GM19035 (cell line): Measurements from ENCODE around the gene CTNNA3.

Experiments
- ATAC-seq: cut with Tn5 transposase; IDR thresholded peaks from one replicate; pipeline ENCODE4 v1.9.1; 2021; ENCODE audit not compliant: unreplicated experiment

The CTNNA3 gene

DNA sequence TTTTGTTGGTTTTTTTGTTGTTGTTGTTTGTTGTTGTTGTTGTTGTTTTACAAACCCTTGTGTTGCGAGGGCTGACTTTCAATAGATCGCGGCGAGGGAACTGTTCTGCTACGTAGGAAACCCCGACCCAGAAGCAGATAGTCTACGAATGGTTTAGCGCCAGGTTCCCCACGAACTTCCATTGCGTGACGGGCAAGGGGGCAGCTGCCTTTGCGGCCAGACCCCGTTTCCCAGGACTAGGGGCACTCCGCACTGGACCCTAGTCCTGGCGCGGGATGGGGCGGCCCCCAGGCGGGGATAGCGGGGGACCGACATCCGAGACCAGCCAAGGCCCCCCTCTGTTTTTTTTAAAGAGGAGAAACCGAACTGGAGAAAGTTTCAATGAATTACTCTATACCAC is 650.6 kb downstream of the CTNNA3 start:
- no peak for ATAC-seq

DNA sequence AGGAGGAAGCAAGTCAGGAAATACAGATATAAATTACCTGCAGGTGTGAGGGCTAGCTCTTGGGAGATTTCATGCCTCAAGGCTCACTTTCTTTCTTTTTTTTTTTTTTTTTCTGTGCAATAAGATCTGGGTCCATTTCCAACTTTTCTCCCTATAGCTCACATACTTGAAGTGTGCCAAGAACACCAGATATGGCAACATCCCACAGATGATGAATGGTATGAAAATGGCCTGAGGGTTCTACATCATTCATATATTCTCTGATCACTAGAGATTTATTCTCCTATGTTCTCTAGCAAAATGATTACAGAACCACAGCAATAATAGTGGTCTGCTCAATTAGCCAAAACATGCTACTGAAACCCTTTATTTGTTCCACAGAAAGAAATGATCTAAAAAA is 653.0 kb downstream of the CTNNA3 start:
- ATAC-seq = no peak

DNA sequence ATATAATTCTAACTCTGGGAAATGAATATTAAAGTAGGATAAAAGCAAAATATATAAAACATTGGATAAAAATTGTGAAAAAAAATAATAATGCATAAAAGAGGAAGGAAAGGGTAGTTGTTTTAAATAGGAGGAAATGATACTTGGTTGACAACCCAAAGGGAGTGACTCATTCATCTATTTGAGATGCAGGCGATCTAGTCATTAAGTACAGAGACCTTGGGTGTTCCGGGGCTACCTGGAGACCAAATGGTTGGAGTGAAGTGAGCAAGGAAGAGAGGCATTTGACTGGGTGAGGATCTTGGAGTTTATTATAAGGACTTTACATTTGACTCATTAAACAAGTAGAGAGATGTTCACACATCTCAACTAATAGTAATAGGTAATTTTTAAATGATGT is 659.2 kb downstream of the CTNNA3 start:
- no peak for ATAC-seq

DNA sequence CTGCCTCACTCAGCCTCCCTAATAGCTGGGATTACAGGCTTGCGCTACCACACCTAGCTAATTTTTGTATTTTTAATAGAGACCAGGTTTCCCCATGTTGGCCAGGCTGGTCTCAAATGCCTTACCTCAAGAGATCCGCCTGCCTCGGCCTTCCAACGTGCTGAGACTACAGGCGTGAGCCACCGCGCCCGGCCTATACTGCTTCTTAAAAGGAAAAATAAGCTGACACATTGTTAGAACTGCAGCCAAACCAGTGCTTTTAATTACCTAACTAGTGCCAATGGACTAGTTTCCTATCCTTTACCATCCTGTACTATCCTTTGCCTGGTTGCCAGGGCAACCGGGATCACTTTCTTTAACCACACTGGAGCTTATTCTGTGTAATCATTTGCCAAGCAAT is 662.1 kb downstream of the CTNNA3 start:
- ATAC-seq = no peak

DNA sequence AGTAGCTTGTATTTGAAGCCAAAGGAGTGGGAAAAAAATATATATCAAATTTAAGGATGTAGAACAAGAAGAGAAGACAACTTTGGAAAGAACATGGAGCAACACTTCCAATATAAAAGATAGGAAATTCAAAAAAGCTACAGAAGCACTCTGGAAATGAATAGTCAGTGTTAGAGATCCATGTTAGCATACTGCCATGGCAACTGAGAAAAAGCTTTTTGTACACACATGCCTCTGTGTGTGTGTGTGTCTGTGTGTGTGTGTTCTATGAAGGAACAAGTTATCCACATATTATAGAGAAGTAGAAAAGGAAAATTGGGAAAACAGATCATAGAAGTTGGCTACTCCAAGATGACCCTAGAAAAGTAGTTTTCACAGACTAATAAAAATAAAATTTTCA is 673.9 kb downstream of the CTNNA3 start:
- no peak for ATAC-seq

DNA sequence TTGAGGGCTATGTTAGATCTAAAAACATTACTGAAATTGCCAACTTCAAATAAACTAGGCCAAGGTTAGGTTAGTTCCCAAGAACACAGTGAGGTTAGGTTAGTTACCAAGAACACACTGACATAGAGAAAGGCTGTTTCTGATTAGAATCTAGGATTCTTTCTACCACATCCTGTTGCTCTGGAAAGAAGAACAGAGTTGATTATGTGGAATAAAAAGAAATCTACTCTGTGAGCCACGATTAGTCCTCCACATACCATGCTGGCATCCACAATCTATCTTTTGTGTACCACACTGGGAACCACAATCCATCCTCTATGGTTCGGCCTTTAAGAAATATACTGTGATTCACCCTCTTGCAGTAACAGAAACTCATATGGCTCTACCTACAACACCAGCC is 678.8 kb downstream of the CTNNA3 start:
- no peak for ATAC-seq

DNA sequence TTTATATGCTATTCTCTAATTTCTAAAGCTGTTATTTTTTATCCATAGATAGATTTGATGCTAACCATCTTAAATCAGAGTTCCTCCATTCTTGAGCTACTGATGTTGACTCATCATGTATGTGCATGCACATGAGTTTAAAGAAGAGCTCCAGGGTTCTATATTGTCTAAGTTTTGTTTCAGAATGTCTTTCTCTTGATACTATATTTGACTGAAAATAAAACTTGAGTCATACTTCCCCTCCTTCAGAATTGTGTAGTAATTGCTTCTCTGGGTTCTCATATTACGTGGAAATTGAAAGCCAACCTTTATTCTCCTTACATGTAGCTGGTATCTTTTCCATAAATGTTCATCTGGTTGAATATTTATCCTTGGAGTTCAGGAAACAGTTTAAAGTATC is 680.8 kb downstream of the CTNNA3 start:
- ATAC-seq = no peak

DNA sequence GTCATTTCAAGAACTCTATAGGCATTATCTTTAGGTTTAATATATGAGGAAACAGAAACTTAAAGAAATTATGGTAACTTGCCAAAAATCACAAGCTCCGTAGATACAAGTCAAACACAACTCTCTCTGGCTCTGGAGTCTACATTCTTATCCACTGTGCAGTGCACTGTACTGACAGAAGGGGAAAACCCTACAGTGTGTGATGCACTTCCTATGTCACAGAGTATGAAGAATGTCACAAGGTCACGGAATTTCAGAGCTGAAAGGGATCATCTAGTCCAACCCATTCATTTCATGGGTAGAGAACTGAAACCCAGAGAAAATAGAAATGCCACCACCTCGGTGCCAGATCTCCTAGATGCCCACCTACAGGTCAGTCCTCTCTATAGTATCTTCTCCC is 684.0 kb downstream of the CTNNA3 start:
- ATAC-seq = no peak

DNA sequence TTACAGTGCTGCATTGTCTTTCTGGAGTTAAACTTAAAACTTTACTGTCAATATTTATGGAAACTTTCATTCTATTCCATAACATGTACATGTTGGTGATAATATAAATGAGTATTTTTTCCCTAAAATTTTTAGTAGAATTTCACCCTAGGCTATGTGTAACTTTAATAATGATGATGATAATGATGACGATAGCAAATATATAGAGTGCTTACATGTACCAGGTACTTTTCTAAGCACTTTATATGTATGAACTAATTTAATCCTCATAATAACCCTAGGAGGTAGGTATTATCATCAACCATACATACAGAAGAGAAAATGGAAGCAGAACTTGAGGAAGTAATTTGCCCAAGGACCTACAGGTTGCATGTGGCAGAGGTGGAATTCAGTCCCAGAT is 684.5 kb downstream of the CTNNA3 start:
- ATAC-seq = no peak

DNA sequence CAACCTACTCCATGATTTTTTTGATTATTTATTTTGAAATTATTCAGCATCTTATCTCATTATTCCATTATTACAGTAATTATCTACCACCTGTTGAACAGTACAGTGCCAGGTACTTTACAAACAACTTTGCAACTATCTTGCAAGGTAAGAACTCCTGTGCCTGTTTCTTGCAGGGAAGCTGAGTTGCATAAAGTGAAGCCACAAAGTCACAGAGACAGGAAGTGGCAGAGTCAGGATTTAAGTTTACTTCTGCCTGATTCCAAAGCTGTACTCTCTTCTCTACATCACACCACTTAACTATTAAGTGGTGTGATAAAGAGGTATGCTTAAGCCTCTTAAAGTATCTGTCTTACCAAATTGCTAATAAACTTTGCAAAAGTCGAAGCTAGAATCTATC is 690.0 kb downstream of the CTNNA3 start:
- ATAC-seq = no peak

DNA sequence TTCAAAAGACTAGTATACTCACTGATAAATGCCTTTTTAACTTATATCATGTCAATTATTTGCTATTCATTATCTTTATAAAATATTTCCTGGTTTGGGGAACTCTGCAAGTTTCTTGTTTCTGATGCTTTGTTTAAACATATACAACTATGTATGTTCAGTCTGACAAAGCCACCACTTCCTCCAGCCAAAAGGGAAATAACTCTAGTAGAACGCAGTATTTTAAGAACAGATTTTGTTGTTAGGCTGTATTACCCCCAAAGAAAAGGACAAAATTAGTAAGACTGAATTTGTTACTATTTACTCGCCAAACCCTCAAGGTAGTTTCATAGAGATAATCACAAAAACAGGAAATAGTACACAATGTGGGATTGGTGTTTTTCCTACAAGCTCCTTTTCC is 691.3 kb downstream of the CTNNA3 start:
- ATAC-seq = no peak

DNA sequence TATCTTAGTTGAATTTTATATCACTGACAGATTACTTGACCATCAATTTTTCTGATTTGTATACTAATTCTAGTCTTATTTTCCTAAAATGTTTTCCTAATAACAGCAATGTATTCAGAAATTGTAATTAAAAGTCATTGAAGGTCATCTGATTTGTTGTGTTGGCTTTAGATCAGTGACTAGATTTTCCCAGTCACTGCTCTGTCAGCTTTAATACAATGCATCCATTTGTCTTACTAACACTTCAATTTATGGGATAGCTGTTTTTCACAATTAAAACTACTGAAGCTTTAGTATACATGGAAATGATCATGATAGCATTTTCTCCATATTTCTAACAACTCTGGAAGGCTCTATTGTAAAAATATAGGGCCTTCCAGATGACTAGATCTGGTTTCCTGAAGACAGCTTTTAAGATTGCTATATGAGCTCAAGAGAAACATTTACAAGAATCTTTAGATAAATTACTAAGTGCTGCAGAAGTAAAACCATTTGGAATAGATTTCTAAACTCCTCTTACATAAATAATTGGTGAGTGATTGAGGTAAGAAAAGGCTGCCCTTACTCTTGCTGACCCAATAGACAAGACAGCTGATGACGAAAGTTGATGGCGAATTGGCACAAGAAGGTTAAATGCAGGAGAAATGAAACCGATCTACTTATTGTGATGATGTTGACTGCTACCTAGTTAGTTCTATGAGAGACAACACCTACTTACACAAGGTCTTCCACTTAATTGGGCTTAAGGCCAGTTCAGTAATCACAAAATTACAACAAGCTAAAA is 696.0 kb downstream of the CTNNA3 start:
- ATAC-seq = no peak

DNA sequence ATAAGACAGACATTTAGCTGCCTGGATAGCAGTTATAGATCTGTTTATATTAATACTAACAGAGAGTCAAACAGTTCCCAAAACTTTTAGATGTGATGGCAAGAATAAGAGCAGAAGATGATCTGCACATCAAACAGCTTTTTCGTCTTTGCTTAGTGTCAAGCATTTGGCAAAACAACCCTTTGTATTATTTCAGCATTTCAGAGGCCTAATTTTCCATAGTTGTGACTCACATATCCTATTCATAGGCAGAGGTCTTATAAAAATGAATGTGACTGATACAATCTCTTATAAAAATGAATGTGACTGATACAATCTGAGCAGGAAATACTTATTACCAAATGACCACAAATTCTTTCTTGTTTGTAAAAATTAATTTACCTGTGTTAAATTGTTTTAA is 699.0 kb downstream of the CTNNA3 start:
- no peak for ATAC-seq

DNA sequence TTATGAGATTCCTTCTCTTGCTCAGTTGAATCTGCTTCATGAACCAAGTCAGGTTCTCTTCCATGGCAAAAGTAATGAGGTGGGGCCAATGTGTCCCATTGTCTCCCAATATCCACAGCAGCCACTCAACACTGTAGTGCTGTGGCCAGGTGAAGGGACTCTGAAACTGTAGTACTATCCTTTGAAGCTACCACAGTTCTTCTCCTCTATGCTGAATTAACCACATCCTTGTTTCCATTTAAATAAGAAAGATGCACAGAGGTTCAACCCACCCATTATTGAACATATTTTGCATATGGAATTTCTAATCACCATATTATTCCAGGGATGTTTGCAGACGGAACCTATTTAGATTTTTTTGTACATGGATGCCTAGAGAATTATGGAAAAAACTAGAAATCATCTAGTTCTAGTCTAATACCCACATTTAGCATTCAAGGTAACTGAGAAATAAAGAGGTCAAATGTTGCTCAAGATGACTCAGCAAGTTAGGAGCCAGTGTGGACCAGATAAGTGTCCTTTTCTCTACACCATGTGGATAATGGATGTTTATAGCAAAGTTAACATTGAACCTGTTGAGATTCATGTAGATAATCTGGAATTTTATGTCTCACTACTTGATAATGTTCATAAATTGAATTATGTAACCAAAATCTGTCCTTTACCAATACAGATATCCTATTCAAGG is 705.7 kb downstream of the CTNNA3 start:
- ATAC-seq = no peak

DNA sequence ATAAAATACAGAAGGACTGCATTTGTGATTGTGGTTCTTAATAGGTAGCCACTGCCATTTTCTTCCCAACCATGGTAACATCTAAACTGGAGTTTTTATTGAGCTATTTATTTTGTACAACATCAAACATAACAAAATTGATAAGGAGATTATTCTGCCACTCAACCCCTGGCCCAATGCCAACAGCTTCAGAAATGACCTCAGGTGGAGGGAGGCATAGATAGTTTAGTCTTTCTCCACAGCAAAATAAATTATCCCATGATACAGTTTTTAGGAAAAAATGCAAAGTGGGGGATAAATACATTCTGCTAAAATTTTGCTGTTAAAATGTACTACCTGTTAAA is 712.5 kb downstream of the CTNNA3 start:
- no peak for ATAC-seq

DNA sequence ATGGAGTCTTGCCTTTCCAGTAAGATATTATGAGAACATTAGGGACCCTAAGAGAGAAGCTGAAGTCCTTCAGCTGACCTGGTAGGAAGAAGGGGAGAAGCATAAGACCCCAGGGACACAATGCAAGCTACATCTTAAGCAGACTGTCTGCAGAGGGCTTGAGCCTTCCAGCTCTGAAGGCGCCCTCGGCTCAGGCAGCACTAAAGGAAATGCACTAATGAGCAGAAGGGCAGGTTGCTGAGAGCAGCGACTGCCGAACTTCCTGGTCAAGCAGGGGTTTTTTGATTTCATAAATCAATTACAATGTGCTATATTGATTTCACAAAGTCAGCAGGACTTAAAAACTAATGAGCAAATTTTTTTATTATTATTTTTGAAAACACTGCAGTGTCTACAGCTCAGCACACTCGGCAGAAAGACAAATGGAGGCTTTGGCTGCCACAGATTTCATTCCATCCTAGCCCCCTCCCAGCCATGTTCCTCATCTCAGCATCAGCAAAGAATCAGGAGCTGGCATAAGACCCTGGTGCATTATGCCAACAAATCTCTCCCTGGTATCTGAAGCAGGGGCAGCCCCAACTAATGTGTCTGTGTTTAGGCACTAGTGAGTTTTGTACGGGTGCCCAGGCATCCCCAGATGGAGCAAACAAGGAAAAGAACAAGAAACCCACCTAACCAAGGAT is 713.1 kb downstream of the CTNNA3 start:
- no peak for ATAC-seq

DNA sequence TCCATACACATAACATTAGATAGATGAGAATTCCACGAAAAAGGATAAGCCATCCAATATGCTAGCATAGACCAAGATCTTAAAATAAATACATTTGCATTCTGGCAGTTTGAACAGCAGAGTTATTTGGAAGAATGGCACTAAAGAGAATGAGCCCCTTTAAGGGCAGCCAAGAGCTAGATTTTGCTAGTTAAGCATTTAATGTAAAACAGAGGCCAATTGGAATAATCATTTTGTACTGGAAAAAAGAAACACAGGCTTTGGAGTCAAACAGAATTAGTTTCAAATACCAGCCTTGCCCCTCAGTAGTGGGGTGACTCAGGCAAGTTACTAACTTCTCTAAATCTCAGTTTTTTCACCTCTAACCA is 714.0 kb downstream of the CTNNA3 start:
- ATAC-seq = no peak

DNA sequence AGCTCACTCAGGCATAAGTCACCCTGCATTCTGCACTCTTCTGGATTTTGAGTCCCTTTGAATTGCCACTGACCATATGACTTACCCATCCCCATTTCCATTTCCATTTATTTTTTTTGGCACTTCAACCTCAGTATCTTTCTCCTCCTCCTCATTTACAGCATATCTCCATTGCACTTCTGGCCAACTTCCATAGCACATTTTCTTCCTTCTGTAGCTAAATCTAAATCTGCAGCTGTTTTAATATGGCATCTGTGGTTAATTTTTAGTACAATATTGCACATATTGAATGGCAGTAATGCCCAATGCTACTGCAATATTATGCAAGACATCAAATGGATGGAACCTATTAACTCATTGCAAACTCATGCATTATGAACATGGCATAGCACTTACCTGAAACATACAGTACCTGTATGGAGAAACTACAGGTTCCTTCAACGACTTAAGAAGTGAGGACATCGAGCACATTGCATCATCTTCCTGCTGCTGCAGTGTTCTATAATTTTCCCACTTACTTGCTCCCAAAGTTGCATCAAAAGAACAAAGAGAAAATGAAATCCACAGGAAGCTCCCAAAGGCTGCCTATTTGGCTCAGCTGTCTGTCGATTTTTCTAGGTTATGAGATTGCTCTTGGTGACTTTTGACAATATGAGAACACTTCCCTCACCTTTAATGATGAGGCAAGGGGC is 714.5 kb downstream of the CTNNA3 start:
- no peak for ATAC-seq

DNA sequence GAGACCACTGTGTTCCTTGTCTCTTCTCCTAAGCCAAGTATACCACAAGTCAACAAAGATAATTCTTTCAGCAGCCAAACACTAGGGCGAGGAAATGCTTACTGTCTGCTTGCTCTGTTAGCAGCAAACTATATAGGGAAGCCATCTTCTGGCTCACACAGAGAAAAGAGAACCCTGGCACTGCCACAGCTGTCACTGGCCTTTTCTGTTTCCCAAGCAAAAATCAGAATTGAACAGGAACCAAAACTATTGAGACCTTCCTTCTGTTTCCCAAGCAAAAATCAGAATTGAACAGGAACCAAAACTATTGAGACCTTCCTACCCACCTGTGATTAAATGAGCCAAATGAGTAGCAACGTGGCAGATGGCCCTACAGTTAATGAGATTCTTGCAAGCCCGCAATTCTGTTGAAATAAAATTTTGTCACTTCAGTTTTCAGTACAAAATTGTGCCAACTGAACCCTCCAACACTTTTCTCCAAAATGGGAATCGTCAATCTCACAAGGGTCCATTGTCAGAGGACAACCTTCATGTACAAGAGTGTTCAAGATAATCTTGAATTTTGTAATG is 715.7 kb downstream of the CTNNA3 start:
- ATAC-seq = no peak

DNA sequence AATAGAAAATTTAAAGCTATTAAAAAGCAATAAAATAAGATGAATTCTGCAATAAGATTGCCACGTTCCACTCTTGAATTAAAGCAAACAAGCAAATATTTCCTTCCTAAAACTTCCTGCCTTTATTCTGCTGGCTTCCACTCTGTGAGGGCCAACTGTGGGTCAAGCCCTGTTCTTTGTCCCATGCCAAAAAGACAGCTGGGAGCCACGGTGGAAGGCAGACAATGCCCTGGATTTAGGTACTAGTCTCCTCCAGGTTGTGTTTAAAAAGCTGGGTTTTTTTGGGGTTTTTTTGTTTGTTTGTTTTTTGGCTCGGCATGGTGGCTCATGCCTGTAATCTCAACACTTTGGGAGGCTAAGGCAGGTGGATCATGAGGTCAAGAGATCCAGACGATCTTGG is 731.0 kb downstream of the CTNNA3 start:
- no peak for ATAC-seq

DNA sequence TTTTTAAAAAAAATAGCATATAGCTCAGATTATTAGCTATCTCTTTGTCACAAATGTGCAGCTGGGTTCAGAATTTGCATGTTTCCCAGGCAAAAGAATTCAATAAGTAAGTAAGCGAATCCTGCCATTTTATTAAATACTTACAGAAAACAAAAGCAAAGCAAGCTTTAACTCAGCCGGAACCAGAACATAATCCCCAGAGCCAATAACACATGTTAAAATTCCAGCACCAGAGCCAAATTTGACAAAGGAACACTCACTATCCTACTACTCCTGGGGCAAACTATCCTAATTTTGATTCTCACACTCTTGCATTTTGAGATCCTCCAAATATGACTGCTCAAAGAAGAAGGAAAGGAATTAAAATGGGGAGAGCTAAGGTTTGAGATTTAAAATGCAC is 737.5 kb downstream of the CTNNA3 start:
- no peak for ATAC-seq

DNA sequence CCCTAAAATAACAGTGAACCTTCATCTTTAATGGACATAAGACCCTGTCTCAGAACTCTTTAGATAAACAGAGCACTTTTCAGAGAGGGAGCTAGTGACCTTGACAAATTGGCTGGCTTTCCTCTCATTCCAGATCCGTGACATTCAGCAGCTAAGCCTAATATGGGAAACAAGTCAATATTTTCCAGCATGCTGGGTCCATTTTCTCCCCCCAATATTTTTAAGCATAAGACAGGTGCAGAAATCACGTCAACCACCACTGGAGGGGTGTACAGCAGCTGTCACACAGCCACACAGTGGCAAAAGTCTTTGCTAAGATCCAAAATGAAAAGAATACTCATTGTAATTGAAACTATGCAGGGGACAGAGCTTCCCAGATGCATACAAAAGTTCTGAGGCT is 744.1 kb downstream of the CTNNA3 start:
- ATAC-seq = no peak
